Stimulated activated CD4-positive, alpha-beta T cell treated with anti-CD3 and anti-CD28 coated beads, TNF-alpha, amount 100 ng/mL, for 48 hours (primary cell): ENCODE measurements around the gene ART4.

Source experiments
- DNase-seq, 3 donors: peaks; one replicate each; pipeline ENCODE4 v3.0.0-alpha.2; 2020; ENCODE audit warnings: low read depth in 3 of 3

ART4 gene, protein sequence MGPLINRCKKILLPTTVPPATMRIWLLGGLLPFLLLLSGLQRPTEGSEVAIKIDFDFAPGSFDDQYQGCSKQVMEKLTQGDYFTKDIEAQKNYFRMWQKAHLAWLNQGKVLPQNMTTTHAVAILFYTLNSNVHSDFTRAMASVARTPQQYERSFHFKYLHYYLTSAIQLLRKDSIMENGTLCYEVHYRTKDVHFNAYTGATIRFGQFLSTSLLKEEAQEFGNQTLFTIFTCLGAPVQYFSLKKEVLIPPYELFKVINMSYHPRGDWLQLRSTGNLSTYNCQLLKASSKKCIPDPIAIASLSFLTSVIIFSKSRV

DNA sequence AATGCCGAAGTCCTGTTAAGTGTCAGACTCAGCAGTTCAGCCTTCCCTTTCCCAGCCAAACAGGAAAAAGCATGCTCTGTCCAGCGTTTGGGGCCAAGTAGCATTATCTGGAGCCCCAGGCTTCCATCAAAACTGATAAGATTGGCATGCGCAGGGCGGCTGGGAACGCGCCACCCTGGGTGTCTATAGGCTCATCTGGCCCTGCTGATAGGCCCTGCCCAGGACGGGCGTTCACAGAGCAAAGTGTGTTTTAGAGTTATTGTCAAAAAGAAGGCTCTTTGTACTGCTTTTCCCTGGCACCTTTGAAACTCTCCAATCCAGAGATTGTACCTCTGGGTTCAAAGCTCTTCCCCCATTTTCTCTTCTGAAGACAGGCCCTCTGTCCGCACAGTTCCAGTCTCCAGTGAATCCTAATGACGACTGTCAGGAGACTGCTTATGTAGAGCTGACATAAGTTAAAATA lies at the start of gene ART4:
TSS of gene ART4 (minus strand) at position 102 of the 463 bp plus-strand sequence. CDS start 413 bp downstream, outside the sequence.
- no peak for DNase-seq

DNA sequence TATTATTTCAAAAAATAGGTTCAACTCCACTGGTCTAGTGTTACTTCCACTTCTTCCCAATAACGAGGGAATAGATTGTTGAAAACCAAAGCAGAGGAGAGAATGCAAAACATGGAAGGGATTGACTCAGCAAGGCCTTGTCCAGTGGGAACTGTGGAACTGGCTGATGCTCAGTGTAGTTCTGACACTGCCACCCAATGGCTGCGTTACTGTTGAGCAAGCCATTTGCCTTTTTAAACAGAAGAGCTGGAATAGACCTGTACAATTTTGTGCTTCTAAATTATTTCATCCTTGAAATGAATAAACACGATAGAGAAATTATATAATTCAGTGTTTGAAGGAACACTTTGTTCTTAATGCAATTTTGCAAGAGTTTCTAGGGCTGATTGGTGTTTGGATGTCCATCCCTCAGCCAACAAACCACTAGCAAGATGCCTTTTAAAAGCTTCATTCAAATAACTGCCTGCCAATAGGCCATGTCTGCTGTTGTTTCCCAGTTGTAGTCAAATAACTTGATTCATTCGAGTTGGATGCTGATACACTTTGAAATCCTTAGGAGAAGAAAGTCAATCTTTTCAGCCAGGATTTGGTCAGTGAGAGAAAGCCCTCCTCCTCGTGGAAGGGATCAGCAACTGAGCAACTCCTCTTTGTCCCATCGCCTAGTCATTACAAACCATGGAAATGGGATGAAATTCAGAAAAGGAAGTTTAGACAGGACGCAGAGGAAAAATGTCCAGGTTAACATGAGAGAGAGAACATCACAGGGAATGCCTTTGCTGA lies 49.6 kb upstream of the ART4 start:
- no peak for DNase-seq

DNA sequence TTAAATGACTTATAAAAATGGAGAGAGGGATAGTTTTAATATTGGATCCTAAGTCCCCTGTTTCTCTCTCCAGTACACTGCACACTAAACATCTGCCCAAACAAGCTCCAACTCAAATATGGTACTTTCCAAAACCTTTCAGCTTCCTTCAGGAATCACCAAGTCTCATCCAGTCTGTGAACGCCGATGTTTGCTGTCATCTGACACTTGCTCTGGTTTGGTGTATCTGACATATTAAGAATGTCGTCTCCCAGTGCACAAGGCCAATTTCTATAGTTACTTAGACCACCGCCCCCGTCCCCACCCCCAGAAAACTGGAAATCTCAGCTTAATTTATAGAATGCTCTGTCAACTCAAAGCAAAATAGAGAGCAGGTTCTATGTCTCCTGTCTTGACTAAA lies 47.4 kb upstream of the ART4 start:
- no peak for DNase-seq

DNA sequence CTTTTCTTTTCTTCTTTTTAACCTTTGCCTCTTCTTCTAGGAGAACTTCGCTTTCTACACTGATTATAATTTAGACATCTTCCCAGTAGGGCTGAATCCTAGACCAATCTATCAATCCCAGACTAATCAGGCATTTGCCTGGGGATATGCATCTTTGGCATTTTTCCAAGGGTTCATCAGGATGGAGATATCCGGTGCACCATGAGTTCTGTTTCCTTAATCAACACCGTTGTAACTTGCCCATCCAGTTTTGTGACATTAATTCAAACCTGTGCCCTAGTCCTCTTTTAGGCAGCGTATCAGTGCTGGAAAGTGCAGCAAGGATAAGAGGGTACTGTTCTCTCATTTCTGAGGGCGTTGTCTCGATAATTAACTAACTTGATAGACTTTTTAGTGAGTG lies 42.9 kb upstream of the ART4 start:
- DNase-seq, result no peak

DNA sequence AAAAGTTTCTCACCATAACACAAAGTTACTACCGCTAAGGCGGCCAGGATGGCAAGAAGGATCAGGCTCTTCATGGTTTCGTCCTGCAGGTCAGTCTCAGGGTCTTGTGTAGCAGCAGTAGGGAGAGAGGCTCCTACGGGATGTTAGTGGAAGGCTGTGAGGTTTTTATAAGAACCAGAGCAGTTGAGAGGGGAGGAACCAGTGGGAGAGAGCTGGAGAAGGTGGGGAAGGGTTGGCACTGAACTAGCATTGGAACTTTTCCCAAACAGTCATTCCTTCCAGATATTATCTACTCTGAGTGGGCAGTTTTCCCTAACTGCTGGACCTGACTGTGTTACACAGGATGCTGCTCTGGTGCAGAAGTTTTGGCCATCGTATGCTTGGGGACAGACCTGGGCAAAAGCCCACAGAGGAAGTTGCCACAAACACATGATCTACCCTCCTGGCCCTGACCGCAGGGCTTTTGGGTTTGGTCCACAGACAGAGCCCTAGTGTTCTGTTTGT lies 42.4 kb upstream of the ART4 start, which contains the start of gene MGP:
TSS of gene MGP (minus strand) at position 137 of the 504 bp plus-strand sequence. CDS start at position 74, 63 bp downstream.
- no peak for DNase-seq

DNA sequence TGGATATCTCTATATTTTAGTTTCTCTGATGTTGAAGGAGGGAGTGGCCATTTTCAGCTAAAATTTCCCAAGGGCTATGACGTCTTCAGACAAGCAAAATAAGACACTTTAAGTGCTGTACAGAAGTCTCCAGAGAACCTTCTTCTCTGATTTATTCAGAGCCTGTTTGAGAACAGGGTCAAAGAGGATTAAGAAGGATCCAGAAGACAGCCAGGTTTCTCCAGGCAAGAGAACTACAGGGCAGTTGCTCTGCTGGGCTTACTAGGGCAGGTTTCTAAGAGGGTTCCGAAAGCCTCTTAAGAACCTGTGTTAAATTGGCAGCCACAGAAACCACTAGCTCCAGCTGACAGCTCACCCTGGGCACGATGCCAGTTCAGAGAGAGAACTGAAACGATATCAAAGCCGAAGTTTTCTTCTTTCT lies 41.1 kb upstream of the ART4 start:
- DNase-seq, result peak; percentile 44 to 63 (median 61)

DNA sequence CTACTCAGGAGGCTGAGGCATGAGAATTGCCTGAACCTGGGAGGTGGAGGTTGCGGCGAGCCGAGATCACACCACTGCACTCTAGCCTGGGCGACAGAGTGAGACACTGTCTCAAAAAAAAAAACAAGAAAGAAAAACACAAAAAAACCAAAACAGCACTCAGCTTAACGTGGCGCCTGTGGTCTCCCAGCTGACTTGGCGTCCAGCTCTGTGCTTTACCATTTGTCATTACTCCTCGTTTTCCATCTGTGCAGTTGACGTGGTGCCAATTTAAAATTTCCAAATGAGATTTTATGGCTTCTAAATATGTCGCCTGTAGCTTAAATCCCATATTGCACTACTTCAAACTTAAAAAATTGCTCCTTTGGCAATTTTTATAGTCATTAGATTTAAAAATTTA lies 40.4 kb upstream of the ART4 start:
- no peak for DNase-seq

DNA sequence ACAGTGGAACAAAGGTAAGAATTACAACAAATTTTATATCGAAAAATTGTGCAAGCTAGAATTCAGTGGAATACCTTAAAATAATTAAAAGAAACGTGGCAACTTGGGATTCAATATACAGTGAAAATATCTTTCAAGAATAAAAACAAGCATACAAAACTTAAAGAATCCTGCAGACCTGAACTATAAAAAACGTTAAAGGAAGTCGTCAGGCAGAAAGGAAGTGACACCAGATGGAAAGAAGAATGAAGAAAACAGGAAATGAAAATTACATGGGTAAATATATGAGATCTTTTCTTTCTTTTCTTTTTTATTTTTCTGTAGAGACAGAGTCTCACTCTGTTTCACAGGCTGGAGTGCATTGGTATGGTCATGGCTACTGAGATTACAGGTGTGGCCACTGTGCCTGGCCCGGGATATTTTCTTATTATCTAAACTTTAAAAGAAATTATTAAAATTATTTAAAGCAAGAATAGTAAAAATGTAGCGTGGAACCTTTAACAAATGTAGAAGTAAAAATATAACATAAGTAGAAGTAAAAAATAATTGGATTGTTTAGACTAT lies 37.6 kb upstream of the ART4 start:
- DNase-seq, result no peak

DNA sequence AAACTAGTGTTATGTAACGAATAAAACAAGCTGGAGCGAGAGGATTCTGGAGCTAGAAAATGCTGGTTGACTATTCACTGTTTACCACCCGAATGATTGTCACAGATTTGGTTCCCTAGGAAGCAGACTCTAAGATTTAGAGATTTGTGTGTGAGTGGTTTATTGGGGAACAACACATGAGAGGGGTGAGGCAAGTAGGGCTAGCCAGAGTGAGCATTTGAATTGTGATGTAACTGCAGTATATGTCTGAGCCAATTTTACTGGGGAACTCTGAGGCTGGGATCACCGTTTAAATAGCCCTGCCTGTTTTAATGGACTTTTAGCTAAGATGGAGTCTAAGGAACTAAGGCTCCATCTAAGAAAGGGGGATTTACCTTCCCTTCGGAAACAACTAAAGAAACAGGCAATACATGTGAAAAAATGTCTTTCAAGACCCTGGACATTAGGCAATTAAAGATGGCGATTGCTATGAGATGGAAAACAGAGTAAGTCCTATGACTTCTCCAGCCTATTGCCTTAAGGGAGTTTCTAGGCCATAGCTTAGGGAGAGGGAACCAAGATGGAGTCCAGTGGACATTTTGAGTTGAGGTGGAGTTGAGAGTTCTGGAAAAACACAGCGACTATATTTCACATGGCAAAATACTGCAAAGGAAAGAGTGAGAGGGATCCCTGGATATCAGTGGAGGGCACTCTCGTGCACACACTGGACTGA lies 36.1 kb upstream of the ART4 start:
- DNase-seq, result no peak

DNA sequence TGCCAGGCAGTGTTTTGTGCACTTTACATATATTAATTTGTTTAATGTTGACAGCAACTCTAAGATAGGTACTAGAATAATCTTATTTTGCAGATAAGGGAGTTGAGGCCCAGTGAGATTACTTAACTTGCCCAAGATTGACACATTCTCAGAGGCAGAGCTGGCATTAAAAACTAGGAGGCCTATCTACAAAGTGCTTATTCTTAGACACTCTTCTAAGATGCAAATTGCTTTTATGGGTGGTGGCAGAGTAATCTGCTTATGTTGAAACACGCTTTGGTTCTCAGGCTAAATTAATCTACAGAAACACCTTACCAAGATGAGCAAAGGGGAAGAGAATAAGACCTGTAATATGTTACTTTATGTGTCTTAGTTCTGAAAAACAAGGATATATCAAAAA lies 35.2 kb upstream of the ART4 start:
- DNase-seq, result no peak

DNA sequence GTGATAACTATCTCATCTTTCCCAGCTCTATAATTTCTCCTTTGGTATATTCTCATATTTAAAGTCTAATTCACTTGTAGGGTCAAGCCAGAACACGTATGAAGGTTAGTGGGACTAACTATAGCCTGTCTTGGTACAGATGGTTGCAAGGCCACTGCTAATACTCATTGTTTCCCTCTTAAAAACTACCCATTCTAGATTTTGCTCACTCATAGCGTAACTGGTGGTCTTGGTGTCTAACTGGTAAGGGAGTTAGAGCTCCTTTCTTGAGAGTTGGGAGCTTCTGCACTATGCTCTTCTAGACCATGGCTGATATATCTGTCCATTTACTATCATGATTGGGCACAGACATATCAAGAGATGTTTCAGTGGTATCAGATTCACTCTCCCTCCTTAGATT lies 33.5 kb upstream of the ART4 start:
- no peak for DNase-seq

DNA sequence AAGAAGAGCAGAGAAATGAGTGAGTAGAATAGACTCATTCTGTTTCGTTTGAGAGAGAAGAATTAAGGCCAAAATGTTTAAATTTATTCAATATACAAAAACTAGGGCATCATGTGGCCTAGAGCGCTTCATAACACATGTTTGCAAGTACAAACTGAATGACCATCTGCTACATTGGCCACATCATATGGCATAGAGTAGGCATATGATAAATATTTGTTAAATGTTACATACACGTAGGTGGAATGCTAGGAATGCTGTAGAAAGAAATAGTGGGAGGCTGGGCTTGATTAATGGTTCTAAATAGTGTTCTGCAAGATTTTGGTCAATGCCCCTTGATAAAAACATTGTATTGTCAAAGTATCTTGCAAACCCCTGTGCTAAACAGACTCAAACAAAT lies 31.6 kb upstream of the ART4 start:
- DNase-seq, result no peak

DNA sequence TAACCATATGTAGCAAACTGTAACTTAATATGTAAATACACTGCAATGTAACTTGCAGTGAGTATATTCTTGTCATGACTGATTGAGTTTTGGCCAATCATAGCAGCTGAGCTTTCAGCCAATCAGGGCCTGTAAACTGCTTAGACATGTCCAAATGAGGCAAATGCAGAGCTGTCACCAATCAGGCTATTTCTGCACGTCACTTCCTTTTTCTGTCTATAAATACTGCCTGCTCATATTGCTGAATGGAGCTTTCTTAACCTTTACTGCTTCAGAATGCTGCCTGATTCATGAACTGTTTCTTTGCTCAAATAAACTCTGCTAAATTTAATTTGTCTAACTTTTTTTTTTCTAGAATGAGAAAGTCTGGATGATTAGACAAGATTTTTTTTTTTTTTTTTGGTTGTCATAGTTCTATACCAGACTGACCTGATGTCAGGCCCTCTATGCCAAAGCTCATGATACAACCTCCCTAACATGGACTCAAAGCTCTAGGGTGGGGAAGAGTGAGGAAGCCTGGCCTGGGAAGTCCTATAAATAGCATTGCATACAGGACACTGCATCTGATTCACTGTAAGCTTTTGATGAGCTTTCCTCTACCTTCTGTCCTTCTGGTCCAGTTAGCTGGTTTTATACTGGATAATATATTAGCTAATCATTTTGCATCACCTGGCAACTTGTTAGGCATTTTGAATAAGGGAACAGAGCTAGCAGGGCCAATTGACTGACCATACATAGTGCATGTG lies 30.3 kb upstream of the ART4 start:
- no peak for DNase-seq

DNA sequence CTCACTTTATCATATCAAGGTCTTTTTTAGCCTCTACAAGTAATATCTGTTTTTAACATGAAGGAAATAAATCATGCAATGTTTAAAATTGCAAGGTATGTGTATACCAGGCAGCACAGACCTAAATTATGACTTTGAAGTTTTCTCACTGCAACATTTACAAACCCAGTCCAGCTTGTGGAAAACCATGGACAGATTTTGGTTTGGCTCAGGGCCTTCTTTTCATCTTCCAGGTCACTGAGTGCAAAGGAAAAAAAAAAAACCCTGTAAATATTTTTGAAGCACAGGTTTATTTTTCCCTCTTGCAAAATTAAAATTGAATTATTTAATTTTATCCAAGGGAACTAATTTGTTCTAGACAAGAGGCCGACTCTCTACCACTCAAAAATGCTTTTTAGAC lies 28.6 kb upstream of the ART4 start:
- no peak for DNase-seq

DNA sequence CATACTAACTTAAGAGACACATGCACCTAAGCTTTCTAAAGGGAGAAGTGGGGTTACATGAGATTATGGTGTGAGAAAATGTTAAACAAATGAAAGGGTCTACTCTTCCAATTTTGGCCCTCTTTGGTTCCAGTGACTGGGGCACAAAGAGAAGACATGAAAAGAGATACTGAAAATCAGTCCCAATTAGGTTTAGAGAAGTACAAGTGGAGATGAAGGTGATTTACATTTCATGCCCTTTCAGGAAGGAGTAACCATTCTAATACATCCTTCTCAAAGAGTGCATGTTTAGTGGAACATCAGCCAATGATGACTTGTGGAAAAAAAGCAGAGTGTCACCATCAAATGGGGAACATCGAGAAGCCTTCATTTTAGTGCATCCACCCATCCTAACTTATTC lies 27.9 kb upstream of the ART4 start:
- no peak for DNase-seq

DNA sequence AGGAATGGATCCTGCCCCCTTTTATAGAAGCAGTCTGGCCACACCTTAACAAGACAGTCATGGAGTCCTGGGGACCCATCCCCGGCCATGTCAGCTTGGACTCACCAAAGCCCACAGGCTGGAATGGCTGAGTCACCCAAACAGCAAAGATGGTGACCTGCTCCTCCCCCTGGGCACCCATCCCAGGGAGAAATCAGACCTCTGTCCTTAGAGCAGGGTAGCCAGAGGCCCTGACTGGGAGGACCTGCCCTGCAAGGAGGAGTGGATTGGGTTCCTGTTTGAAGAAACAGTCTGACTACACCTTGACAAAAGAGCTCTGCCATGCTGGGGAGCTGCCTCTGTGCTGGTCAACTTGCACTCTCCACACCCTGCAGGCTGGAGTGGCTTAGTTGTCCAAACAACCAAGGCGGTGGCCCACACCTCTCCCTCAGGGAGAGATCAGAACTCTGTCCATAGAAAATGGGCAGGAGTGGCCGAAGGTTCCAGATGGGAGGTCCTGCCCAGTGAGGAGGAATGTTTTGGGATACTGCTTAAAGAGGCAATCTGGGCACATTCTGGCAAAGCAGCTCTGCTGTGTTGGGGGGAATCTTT lies 25.7 kb upstream of the ART4 start:
- DNase-seq, result no peak

DNA sequence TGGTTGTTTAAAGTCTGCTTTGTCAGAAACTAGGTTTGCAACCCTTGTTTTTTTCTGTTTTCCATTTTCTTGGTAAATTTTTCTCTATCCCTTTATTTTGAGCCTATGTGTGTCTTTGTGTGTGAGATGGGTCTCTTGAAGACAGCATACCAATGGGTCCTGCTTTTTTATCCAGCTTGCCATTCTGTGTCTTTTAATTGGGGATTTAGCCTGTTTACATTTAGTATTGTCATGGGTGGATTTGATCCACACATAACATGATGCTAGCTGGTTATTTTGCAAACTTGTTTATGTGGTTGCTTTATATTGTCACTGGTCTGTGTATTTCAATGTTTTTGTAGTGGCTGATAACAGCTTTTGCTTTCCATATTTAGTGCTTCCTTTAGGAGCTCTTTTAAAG lies 17.2 kb upstream of the ART4 start:
- DNase-seq, result no peak

DNA sequence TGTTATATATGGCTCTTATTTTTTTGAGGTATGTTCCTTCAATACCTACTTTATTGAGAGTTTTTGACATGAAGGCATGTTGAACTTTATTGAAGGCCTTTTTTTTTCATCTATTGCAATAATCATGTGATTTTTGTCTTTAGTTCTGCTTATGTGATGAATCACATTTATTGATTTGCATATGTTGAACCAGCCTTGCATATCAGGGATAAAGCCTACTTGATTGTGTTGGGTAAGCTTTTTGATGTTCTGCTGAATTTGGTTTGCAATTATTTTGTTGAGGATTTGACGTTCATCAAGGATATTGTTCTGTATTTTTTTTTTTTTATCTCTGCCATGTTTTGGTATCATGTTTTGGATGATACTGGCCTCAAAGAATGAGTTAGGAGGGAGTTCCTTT lies 15.2 kb upstream of the ART4 start:
- no peak for DNase-seq

DNA sequence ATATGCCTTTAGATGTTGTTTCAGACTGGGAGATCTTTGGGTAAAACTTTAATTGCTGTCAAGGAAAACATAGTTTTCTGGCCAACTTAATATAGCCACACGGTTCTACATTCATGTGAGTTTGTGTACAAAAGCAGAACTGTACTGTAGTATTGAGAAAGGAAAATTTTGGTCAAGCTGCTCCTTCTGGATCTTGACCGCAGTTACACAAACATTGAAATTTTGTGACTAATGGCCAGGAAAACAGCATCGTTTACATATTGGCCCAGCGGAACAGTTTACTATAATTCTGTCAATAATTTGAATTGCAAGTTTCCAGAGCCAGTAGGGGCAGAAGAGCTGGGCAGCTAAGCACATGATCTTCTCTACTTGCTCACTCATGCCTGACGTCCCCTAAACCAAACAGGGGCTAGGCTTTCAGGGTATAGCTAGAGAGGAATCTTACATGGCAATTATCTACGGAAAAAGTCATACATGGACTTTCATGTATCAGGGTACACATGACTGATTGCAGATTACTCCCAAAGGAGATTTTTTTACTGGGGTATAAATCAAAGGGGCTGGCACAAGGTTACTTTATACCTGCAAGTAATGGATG lies 11.4 kb upstream of the ART4 start:
- DNase-seq, result no peak

DNA sequence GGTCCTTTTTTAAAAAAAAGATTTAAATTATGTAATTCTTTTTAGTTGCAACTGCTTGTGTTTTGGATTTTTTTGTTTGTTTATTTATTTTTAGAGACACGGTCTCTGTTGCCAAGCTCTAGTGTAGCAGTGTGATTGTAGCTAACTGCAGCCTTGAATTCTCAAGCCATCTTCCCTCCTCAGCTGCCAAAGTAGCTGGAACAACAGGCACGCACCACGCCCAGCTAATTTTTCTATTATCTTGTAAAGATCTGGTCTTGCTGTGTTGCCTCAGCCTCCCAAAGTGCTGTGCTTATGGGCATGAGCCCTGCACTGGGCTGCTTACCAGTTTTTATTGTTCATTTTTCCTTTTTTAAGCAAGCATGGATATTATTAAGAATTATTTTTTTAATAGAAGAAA lies 10.6 kb upstream of the ART4 start:
- DNase-seq, result no peak
